ENCODE results near the gene PRDX1.

Gene PRDX1

GRCh38 chr1:45521413-45522323, at the start of gene PRDX1 (continued):
- TF ChIP-seq PRDM2 (tag by site-specific recombination; IDR thresholded peaks at IDR 0.05; ENCODE audit: borderline replicate concordance), result 0 out of 2 replicates have a peak, but pooled peaks have one; percentile 72
- TF ChIP-seq ZBTB7A (tag by site-specific recombination; IDR thresholded peaks at IDR 0.05; ENCODE audit: low read depth), result peak; percentile 86
- peak; percentile 91 for TF ChIP-seq ZBTB17 (tag by site-specific recombination; IDR thresholded peaks at IDR 0.05)
- no peak; the same call in none of the 2 replicates for TF ChIP-seq ZBTB11 (tag by site-specific recombination; conservative IDR thresholded peaks at IDR 0.05; ENCODE audit: low read depth)
- peak; percentile 10; the same call in 1 of the 2 replicates for TF ChIP-seq ZBTB1 (tag by site-specific recombination; IDR thresholded peaks at IDR 0.05)
- peak; percentile 78; the same call in 1 of the 2 replicates for TF ChIP-seq ZNF837 (tag by site-specific recombination; IDR thresholded peaks at IDR 0.05)
- peak; percentile 61; the same call in 1 of the 2 replicates for TF ChIP-seq HOXD13 (CRISPR knock-in tag; IDR thresholded peaks at IDR 0.05; ENCODE audit: borderline replicate concordance)
- peak; percentile 97 for TF ChIP-seq ZBTB8A (tag by site-specific recombination; IDR thresholded peaks at IDR 0.05)
- TF ChIP-seq ZNF394 (tag by site-specific recombination; IDR thresholded peaks at IDR 0.05; ENCODE audit: borderline replicate concordance), result peak; percentile 88
- peak; percentile 63; the same call in 1 of the 2 replicates for TF ChIP-seq ZNF580 (tag by site-specific recombination; IDR thresholded peaks at IDR 0.05)
- TF ChIP-seq PATZ1 (tag by site-specific recombination; IDR thresholded peaks at IDR 0.05), result peak; percentile 100
- peak; percentile 68; the same call in 1 of the 2 replicates for TF ChIP-seq ZNF561 (tag by site-specific recombination; IDR thresholded peaks at IDR 0.05; ENCODE audit: borderline replicate concordance)
- TF ChIP-seq ZNF211 (tag by site-specific recombination; IDR thresholded peaks at IDR 0.05; ENCODE audit: low read depth), result no peak
- peak; percentile 85 for TF ChIP-seq ZBTB26 (tag by site-specific recombination; optimal IDR thresholded peaks at IDR 0.05)
- TF ChIP-seq PRDM1 (tag by site-specific recombination; IDR thresholded peaks at IDR 0.05), result no peak
- peak; percentile 94 for TF ChIP-seq ZNF660 (tag by site-specific recombination; IDR thresholded peaks at IDR 0.05)
- peak; percentile 99 for TF ChIP-seq ZBTB10 (tag by site-specific recombination; IDR thresholded peaks at IDR 0.05)
- peak; percentile 40; the same call in 1 of the 2 replicates for TF ChIP-seq OVOL3 (tag by site-specific recombination; IDR thresholded peaks at IDR 0.05)
- TF ChIP-seq ZNF302 (tag by site-specific recombination; IDR thresholded peaks at IDR 0.05; ENCODE audit: low read depth), result no peak
- peak; percentile 84 for TF ChIP-seq SP2 (tag by site-specific recombination; IDR thresholded peaks at IDR 0.05)
- peak; percentile 93 for TF ChIP-seq ZFHX2 (tag by site-specific recombination; conservative IDR thresholded peaks at IDR 0.05)
- TF ChIP-seq KLF7 (tag by site-specific recombination; IDR thresholded peaks at IDR 0.05; ENCODE audit: borderline replicate concordance), result peak; percentile 99

All from HEK293 (cell line).